Panc1 (cell line): ENCODE measurements around the gene NAGPA. TPM values are rescaled to one million over a fixed set of nuclear protein-coding genes. Genes with fewer than 3 reads are reported as not detected.

ENCODE experiments used
- ATAC-seq: fragments of 200-7000 bp; cut with Tn5 transposase; 2 replicates; pipeline ENCODE4 v1.9.1; 2020; ENCODE audit warnings: mild to moderate bottlenecking, moderate library complexity
- BruUV-seq: library from RNA; stranded (reverse); fragments of 400-500 nt; replicated peaks from 2 replicates; lab custom pipeline; 2021; lab: Mats Ljungman, UMichigan
- CTCF ChIA-PET: fragments of 300-600 bp; sonication (Branson Sonifier 250); formaldehyde crosslinking; loops from one replicate; lab custom pipeline; 2022; ENCODE audit warnings: antibody characterized with exemption; lab: Charles Lee
- POLR2A ChIA-PET: fragments of 300-600 bp; sonication (Branson Sonifier 250); formaldehyde crosslinking; loops from one replicate; lab custom pipeline; 2022; ENCODE audit warnings: antibody characterized with exemption; lab: Charles Lee
- DNase-seq: peaks from one replicate; pipeline ENCODE4 v3.0.0-alpha.2; 2010; ENCODE audit warnings: low read depth, low spot score
- H3K27ac ChIP-seq: 2 replicates; pipeline ENCODE4 v1.5.1; 2011; ENCODE audit warnings: mild to moderate bottlenecking, low read length, inconsistent platforms
- H3K27me3 ChIP-seq: fragments of 200-500 bp; sonication (Bioruptor generic); 2 replicates; pipeline ENCODE4 v1.6.0; 2014; ENCODE audit warnings: low read length, inconsistent platforms; ENCODE audit not compliant: control insufficient read depth, insufficient read depth
- H3K36me3 ChIP-seq: fragments of 200-500 bp; sonication (Bioruptor generic); 2 replicates; pipeline ENCODE4 v1.5.1; 2014; ENCODE audit warnings: inconsistent platforms, mild to moderate bottlenecking, low read length, moderate library complexity; ENCODE audit not compliant: control insufficient read depth, insufficient read depth
- H3K4me1 ChIP-seq: 2 replicates; pipeline ENCODE4 v1.5.1; 2011; ENCODE audit warnings: inconsistent platforms, mild to moderate bottlenecking, low read length, moderate library complexity; ENCODE audit not compliant: control insufficient read depth, insufficient read depth
- H3K4me3 ChIP-seq, 2 experiments: 2 replicates each; pipeline ENCODE4 v1.5.1; 2011 to 2012; ENCODE audit warnings: low read depth in 2 of 2, low read length in 2 of 2, mild to moderate bottlenecking in 2 of 2, inconsistent platforms in 1 of 2, moderate library complexity in 1 of 2
- H3K9me3 ChIP-seq: fragments of 200-500 bp; sonication (Bioruptor generic); 2 replicates; pipeline ENCODE4 v1.5.1; 2014; ENCODE audit warnings: low read depth, mild to moderate bottlenecking, inconsistent platforms, low read length, moderate library complexity; ENCODE audit not compliant: control insufficient read depth, insufficient read depth
- CTCF ChIP-seq: fragments of 450-650 bp; IDR thresholded peaks from 2 replicates; pipeline ENCODE4 v1.5.1; 2017; ENCODE audit warnings: mild to moderate bottlenecking
- POLR2AphosphoS5 ChIP-seq: IDR thresholded peaks from 2 replicates; pipeline ENCODE4 v1.6.1; 2012; ENCODE audit warnings: mild to moderate bottlenecking, low read depth, low read length, moderate library complexity
- REST ChIP-seq, 2 experiments: IDR thresholded peaks; 2 replicates each; pipeline ENCODE4 v1.6.1; 2011 to 2012; ENCODE audit warnings: low read depth in 2 of 2, control low read depth in 1 of 2, low read length in 1 of 2, mild to moderate bottlenecking in 1 of 2, moderate library complexity in 1 of 2; ENCODE audit not compliant: insufficient read depth in 1 of 2
- SIN3A ChIP-seq: IDR thresholded peaks from 2 replicates; pipeline ENCODE4 v1.6.1; 2012; ENCODE audit warnings: low read depth, mild to moderate bottlenecking, low read length, moderate library complexity, borderline replicate concordance; ENCODE audit not compliant: insufficient read depth
- TCF7L2 ChIP-seq: IDR thresholded peaks from 2 replicates; pipeline ENCODE4 v1.6.1; 2011; ENCODE audit warnings: mild to moderate bottlenecking, low read depth, low read length, inconsistent platforms
- in situ Hi-C: cut with HindIII; loops from 2 replicates; pipeline ENCODE4 v1.10.0; 2016; ENCODE audit warnings: low sequenced_read_pairs, low pct_unique_long_range_greater_than_20kb
- intact Hi-C: fragments of 100-400 bp; cut with micrococcal nuclease; formaldehyde crosslinking; loops from one replicate; pipeline ENCODE4 v1.10.0; 2022; ENCODE audit not compliant: unreplicated experiment
- total RNA-seq: library from RNA; stranded (reverse); gene quantifications from one replicate; pipeline ENCODE4 v1.2.1, GENCODE V29; 2021; ENCODE audit not compliant: unreplicated experiment

NAGPA gene
- total RNA-seq, 1 experiment from 2014 or later: 19.2 TPM

DNA sequence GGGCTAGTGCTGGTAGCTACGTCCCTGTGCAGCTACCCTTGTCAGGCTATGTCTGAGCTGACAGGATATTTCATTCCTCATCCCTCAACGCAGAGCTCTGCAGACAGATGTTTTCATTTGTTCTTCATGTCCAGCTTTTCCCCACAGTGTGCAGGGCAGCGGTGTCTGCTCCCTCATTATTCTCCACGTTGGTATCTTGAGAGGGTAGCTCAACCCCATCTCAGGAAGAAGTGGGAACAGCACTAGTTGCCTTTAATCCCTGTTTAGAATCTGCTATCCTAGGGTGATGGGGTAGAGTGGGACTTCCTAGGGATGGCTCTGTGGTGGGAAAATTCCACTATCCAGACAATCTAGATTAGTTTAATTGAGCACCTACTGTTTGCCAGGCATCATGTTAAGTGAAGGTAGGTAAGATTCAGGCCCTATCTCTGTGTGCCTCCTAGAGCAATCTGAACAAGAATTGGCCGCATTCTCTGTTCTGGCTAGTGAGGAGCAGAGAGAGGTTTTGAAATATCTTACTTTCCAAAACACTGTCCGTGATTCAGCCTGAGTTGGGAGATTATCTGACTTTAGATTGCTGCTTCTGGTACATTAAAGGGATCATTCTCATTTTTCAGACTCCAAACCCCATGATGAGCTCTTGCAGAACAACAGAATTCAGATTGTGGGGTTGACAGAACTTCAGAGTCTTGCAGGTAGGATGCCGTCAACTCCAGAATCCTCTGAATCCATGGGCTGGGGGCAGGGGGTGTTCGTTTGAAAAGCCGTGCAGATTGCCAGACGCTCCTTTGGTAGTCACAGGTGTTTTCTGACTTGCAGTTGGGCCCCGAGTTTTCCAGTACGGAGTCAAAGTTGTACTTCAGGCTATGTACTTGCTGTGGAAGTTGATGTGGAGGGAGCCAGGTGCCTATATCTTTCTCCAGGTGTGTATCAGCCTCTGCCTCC lies 38.9 kb upstream of the NAGPA start:
- in situ Hi-C loops: no loop called here
- TF ChIP-seq CTCF (no peak), TCF7L2 (no peak), REST (IDR thresholded peaks at IDR 0.05; ENCODE audit: insufficient read depth in 1 of 2, low read depth in 2 of 2, low read length in 1 of 2) (no peak), POLR2AphosphoS5 (no peak), SIN3A (no peak)
- TSS peak; percentile 63 for BruUV-seq
- H3K27me3 ChIP-seq: no peaks in the 10 kb centered on the region
- H3K27ac ChIP-seq: peak overlapping the region; percentile 91
- ATAC-seq (no peak; the same call in none of the 2 replicates), DNase-seq (no peak)
- intact Hi-C loops: no loop called here
- POLR2A ChIA-PET: no interaction called here
- peaks cover 2% of the 10 kb centered on the region for H3K36me3 ChIP-seq
- peaks cover 5% of the 10 kb centered on the region; the same call in 1 of the 2 replicates for H3K4me1 ChIP-seq
- CTCF ChIA-PET: interaction anchor here (0.6 kb wide), 1 partner anchor 116 kb away, joined by 3 read pairs; no protein-coding TSS in a partner anchor
- H3K9me3 ChIP-seq: no peaks in the 10 kb centered on the region
- peak overlapping the region; percentile 81 for H3K4me3 ChIP-seq

DNA sequence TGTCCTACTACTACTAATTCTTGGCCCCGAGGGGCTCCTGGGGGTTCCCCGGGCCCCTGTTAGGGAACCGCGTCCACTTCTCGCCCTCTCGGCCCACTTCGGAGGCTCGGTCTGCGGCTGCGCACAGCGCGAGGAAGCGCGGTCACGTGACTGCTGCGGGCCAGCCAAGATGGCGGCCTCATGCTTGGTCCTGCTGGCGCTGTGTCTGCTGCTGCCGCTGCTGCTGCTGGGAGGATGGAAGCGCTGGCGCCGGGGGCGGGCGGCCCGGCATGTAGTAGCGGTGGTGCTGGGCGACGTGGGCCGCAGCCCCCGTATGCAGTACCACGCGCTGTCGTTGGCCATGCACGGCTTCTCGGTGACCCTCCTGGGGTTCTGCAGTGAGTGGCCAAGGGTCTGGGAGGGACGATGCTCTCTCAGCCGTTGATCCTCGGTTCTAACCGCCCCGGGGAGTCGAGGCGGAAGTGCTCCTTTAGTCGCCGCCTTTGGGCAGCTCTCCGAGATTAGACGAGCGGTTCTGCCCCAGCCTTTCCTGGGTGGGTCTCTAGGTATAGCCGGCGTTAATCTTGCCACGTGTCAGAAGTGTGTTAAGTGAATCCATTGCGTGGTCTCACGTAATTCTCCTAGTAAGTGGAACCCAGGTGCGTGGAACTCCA lies 38.1 kb upstream of the NAGPA start, which contains the start of gene ALG1:
ALG1 (plus strand) TSS at position 163 of the 653 bp plus-strand sequence; CDS start at position 170, 7 bp downstream.
- BruUV-seq: no TSS peak
- ChIA-PET CTCF (interaction anchor here (0.6 kb wide), 2 partner anchors 32 to 115 kb away, joined by 3 read pairs; no protein-coding TSS in a partner anchor), POLR2A (no interaction called here)
- Histone ChIP-seq H3K4me3 (peak within 1 kb of the TSS; percentile 81), H3K27me3 (no peaks in the 10 kb centered on the region), H3K4me1 (peaks cover 5% of the 10 kb centered on the region; the same call in 1 of the 2 replicates), H3K36me3 (peaks cover 2% of the 10 kb centered on the region), H3K9me3 (no peaks in the 10 kb centered on the region), H3K27ac (peak within 1 kb of the TSS; percentile 91)
- in situ Hi-C loops: no loop called here
- ATAC-seq: peak; percentile 93
- no peak for DNase-seq
- TF ChIP-seq POLR2AphosphoS5 (peak; percentile 93), CTCF (no peak), SIN3A (peak; percentile 81; the same call in 1 of the 2 replicates), REST (IDR thresholded peaks at IDR 0.05; ENCODE audit: insufficient read depth in 1 of 2, low read depth in 2 of 2, low read length in 1 of 2) (peak in 1 of 2 experiments; percentile 46; a peak in 1 of 4 replicates)
- intact Hi-C loops: no loop called here
